Measurements from ENCODE around the gene KRTAP12-2.
"Not testable (repeated sequence)": the region's sequence is repeated elsewhere in the genome, so short reads cannot be mapped to it uniquely, and the experiment has no call there.

KRTAP12-2 gene

GRCh38 chr21:44650265-44650972 is 16.3 kb downstream of the KRTAP12-2 start:
- DNase-seq (ENCODE audit: low read depth in 2 of 2), result no peak

GRCh38 chr21:44649521-44650100 is 17.1 kb downstream of the KRTAP12-2 start:
- DNase-seq (ENCODE audit: low read depth in 2 of 2), result no peak

- no peak for DNase-seq (ENCODE audit: low read depth in 2 of 2)
Measured at GRCh38 chr21:44648557-44649311, 18.0 kb downstream of the KRTAP12-2 start.

- DNase-seq (ENCODE audit: low read depth in 2 of 2), result no peak
Measured at GRCh38 chr21:44647222-44647552, 19.5 kb downstream of the KRTAP12-2 start.

- DNase-seq (ENCODE audit: low read depth in 2 of 2), result not testable (repeated sequence)
Measured at GRCh38 chr21:44646366-44647221, 20.1 kb downstream of the KRTAP12-2 start, which contains the start of gene KRTAP10-11. TSS of gene KRTAP10-11 (plus strand) at chr21:44646414. CDS start at chr21:44646459, 45 bp downstream.

GRCh38 chr21:44644878-44645277 is 21.8 kb downstream of the KRTAP12-2 start:
- DNase-seq (ENCODE audit: low read depth in 2 of 2), result no peak

- no peak for DNase-seq (ENCODE audit: low read depth in 2 of 2)
Measured at GRCh38 chr21:44643741-44644310, 22.9 kb downstream of the KRTAP12-2 start.

GRCh38 chr21:44640761-44641160 is 26.0 kb downstream of the KRTAP12-2 start:
- no peak for DNase-seq (ENCODE audit: low read depth in 2 of 2)

GRCh38 chr21:44639331-44639655 is 27.4 kb downstream of the KRTAP12-2 start:
- DNase-seq (ENCODE audit: low read depth in 2 of 2), result no peak

GRCh38 chr21:44638506-44639330 is 28.0 kb downstream of the KRTAP12-2 start:
- DNase-seq (ENCODE audit: low read depth in 2 of 2), result not testable (repeated sequence)

- not testable (repeated sequence) for DNase-seq (ENCODE audit: low read depth in 2 of 2)
Measured at GRCh38 chr21:44637851-44638348, 28.8 kb downstream of the KRTAP12-2 start.

GRCh38 chr21:44637018-44637850 is 29.5 kb downstream of the KRTAP12-2 start, which contains the start of gene KRTAP10-10:
TSS of gene KRTAP10-10 (plus strand) at chr21:44637356. CDS start at chr21:44637418, 62 bp downstream.
- DNase-seq (ENCODE audit: low read depth in 2 of 2), result no peak

- no peak for DNase-seq (ENCODE audit: low read depth in 2 of 2)
Measured at GRCh38 chr21:44636209-44637017, 30.3 kb downstream of the KRTAP12-2 start.

- no peak for DNase-seq (ENCODE audit: low read depth in 2 of 2)
Measured at GRCh38 chr21:44632067-44632466, 34.7 kb downstream of the KRTAP12-2 start.

- no peak for DNase-seq (ENCODE audit: low read depth in 2 of 2)
Measured at GRCh38 chr21:44630440-44630839, 36.3 kb downstream of the KRTAP12-2 start.

- no peak for DNase-seq (ENCODE audit: low read depth in 2 of 2)
Measured at GRCh38 chr21:44628707-44629391, 37.9 kb downstream of the KRTAP12-2 start.

- DNase-seq (ENCODE audit: low read depth in 2 of 2), result not testable (repeated sequence)
Measured at GRCh38 chr21:44627831-44628233, 38.9 kb downstream of the KRTAP12-2 start.
